ENCODE results near the gene NMNAT3.

GRCh38 chr3:139696314-139696604, 18.5 kb upstream of the NMNAT3 start:
- TF ChIP-seq CTCF (IDR thresholded peaks at IDR 0.05 in 4 of 5, conservative IDR thresholded peaks at IDR 0.05 in 1 of 5) = no peak
- TF ChIP-seq POLR2A (IDR thresholded peaks at IDR 0.05) = no peak
